T-helper 9 cell (primary cell): Measurements from ENCODE around the gene TRIM56.

ENCODE experiments used
- DNase-seq: peaks from one replicate; pipeline ENCODE4 v3.0.0-alpha.2; 2020

Gene TRIM56

GRCh38 chr7:101134399-101134980, 49.2 kb downstream of the TRIM56 start:
- DNase-seq, result no peak

- DNase-seq, result no peak
Observed at GRCh38 chr7:101137651-101138212, 52.5 kb downstream of the TRIM56 start.

GRCh38 chr7:101138213-101138870, 53.1 kb downstream of the TRIM56 start:
- DNase-seq, result peak; percentile 63

- DNase-seq, result no peak
Observed at GRCh38 chr7:101140339-101140699, 55.0 kb downstream of the TRIM56 start.

GRCh38 chr7:101140746-101141382, 55.6 kb downstream of the TRIM56 start:
- DNase-seq, result no peak
